Subcutaneous adipose tissue (tissue), 4 donors: ENCODE results near the gene ARHGAP22. TPM values are rescaled to one million over a fixed set of nuclear protein-coding genes. Genes with fewer than 3 reads are reported as not detected.

Experiments
- total RNA-seq, 4 donors: library from RNA; depleted of rRNA; stranded (reverse); fragments of >200 nt; gene quantifications; one replicate each; pipeline ENCODE4 v1.1.0, GENCODE V29; 2016
- TF ChIP-seq, protein P1 (sequence below): fragments of 450-650 bp; IDR thresholded peaks from one replicate; pipeline ENCODE4 v1.5.1; 2016; ENCODE audit warnings: low read depth, mild to moderate bottlenecking, control low read depth, antibody characterized with exemption, moderate library complexity

The ARHGAP22 gene
- total RNA-seq, 4 donors from 2014 or later, result 2.1 to 15.0 (median 5.0) TPM

DNA sequence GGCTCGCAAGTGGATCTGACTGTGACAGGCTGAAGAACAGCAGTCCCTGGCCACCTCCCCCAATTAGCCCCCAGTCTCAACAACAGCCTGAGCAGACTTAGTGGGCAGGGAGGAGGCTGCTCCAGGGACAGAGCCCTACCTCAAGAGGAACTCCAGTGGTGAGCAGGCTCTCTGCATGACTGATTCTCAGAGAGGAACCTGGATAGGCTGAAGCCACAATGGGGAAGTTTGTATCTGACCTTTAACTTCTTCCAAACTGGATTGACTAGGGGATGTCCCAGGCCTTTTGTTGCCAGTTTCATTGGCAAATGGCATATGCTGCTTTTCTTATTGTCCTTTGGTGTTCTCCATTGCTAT is 93.0 kb downstream of the ARHGAP22 start:
- TF ChIP-seq, protein P1, sequence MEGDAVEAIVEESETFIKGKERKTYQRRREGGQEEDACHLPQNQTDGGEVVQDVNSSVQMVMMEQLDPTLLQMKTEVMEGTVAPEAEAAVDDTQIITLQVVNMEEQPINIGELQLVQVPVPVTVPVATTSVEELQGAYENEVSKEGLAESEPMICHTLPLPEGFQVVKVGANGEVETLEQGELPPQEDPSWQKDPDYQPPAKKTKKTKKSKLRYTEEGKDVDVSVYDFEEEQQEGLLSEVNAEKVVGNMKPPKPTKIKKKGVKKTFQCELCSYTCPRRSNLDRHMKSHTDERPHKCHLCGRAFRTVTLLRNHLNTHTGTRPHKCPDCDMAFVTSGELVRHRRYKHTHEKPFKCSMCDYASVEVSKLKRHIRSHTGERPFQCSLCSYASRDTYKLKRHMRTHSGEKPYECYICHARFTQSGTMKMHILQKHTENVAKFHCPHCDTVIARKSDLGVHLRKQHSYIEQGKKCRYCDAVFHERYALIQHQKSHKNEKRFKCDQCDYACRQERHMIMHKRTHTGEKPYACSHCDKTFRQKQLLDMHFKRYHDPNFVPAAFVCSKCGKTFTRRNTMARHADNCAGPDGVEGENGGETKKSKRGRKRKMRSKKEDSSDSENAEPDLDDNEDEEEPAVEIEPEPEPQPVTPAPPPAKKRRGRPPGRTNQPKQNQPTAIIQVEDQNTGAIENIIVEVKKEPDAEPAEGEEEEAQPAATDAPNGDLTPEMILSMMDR, result no peak

GRCh38 chr10:48511066-48511874 is 93.6 kb downstream of the ARHGAP22 start:
- TF ChIP-seq, protein P1, result no peak

DNA sequence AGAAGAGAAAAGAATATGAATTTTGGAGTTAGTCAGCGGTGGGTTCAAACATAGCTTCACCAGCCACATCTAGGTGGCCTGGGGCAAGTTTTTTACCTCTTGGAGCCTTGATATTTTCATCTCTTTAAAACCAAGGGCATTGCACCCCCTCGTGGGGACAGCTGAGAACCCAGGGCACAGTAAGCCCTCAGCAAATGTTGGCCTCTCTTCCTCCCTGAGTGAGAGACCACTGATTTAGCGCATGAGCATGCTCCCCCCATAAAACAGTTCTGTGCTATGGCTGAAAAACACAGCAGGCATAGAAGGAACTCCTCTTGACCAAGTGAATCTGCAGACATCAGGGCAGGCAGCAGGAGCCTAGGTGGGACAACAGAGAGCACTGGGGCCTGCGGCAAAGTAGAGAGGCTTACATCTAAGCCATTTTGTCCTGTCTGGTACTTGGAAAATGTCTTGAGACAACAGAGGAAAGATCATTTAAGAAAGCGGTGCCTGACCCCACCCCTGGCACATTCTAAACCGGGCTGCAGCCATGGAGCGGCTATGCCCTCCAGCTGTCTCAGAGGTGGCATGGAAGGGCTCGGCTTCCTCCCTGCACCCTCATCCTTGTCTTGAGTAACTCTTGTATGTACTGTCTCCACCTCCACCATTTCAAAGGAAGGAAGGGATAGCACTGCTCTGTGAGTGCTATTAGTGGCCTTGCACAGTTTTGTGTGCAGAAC is 94.7 kb downstream of the ARHGAP22 start:
- TF ChIP-seq, protein P1, result no peak

DNA sequence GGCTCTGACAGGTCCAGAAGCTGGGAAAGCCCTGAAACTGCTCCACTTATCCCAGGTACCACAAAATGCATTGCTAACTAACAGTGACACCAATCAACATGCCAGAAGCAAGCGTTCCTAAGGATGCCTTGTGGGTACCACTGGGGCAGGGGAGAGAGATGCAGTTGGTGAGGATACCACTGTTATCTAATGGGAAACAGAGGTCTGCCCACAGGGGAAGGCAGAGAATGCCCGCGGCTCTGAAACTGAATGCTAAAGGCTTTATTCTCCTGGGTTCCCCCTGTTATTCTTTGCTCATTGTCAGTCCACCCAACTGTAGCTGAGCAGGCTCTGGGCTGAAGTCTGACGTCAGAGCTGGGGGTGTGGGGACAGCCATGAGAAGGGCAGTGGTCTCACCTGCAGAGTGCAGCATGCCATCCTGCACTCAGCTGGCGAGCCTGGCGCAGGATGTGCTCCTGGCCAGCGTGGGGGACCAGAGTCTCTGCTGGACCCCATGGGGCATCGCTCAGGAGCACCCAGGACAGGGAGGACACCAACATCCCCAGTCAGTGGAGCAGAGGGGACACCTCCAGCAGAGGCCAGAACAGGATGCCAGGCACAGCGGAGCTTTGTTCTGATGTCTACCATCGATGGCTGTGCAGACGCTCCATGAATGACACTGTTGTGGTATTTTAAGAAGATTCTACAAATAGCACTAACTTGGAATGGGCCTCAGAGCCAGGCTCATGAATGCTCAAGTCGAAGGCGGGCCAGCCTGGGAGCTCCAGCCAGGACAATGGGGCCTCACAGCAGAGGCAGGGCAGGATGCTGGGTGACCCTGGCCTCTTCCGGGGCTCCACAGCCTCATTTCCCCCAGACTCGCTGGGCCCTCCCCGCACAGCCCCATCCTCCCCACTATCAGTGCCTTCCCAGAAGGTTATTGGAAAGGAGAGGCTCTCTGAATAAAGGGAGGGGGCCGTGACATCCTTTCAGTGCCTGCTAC is 95.8 kb downstream of the ARHGAP22 start:
- TF ChIP-seq, protein P1, result no peak

DNA sequence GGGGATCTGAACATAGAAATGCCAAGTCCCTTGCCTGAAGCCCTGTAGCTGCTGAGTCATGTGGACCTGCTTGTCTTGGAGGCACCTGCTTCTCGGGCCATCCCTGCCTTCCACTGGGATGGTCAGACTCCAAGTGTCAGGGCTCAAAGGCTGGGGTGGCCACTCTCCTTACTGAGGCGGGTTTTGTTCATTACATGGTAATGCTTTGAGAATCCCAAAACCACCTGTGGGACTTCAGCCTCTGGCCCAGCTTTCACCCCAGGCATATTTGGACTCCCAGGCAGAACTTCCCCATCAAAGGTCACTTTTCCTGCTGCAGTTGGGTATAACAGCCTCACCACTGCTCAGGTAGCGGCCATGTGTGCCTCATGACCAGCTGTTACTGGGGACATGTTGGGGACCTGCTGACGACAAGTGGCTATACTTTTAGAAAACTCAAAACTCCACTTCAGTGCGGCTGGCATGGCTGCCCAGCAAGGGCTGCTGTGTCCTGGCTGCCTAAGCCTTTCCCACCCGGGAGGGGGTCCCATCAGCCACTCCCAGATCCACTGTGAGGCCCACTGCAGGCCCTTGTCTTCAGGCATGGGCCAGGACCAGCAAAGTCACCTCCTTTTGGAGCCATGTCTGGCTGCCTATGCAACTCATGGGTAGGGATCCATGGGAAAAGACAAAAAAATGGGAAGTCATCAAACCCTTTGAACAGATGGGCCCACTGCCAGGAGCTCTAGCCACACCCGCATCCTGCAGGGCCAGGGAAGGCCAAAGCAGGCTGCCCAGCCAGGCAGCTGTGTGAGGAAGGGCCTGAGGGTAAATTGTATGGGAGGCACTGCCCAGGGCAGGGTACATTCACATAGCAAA is 96.7 kb downstream of the ARHGAP22 start:
- TF ChIP-seq, protein P1, result no peak

- TF ChIP-seq, protein P1, result no peak
Measured at GRCh38 chr10:48507494-48507893, 97.4 kb downstream of the ARHGAP22 start.
